GM12875 (cell line): ENCODE data around the gene RGS6.

ENCODE experiments used
- H3K4me3 ChIP-seq: one replicate; pipeline ENCODE4 v1.5.1; 2011; ENCODE audit warnings: low read depth, low read length, control low read depth
- CTCF ChIP-seq: IDR thresholded peaks from 2 replicates; pipeline ENCODE4 v1.5.1; 2011; ENCODE audit warnings: low read depth, mild to moderate bottlenecking, control low read depth, inconsistent platforms, low read length, moderate library complexity, borderline replicate concordance; ENCODE audit not compliant: insufficient read depth

RGS6 gene

GRCh38 chr14:72591391-72591790, 659.2 kb downstream of the RGS6 start:
- H3K4me3 ChIP-seq, result no peak overlapping the region
- TF ChIP-seq CTCF, result no peak

GRCh38 chr14:72594099-72594901, 662.1 kb downstream of the RGS6 start:
- TF ChIP-seq CTCF, result no peak
- no peak overlapping the region for H3K4me3 ChIP-seq

- H3K4me3 ChIP-seq, result no peak overlapping the region
- no peak for TF ChIP-seq CTCF
Observed at GRCh38 chr14:72595152-72595862, 663.1 kb downstream of the RGS6 start.

- TF ChIP-seq CTCF, result no peak
- no peak overlapping the region for H3K4me3 ChIP-seq
Observed at GRCh38 chr14:72597252-72598233, 665.3 kb downstream of the RGS6 start.

GRCh38 chr14:72598306-72598705, 666.1 kb downstream of the RGS6 start:
- TF ChIP-seq CTCF, result 0 out of 2 replicates have a peak, but pooled peaks have one; percentile 28
- H3K4me3 ChIP-seq, result no peak overlapping the region

GRCh38 chr14:72599579-72600470, 667.6 kb downstream of the RGS6 start:
- no peak overlapping the region for H3K4me3 ChIP-seq
- no peak for TF ChIP-seq CTCF
